ENCODE data around the gene AQP11. TPM values are rescaled to one million over a fixed set of nuclear protein-coding genes. Genes with fewer than 3 reads are reported as not detected.
"Not testable (repeated sequence)": the region's sequence is repeated elsewhere in the genome, so short reads cannot be mapped to it uniquely, and the experiment has no call there.

AQP11 gene
- total RNA-seq, 1 donor from 2014 or later, result 1.6 TPM

GRCh38 chr11:77611921-77612320, 22.2 kb downstream of the AQP11 start:
- no peak for DNase-seq (ENCODE audit: low spot score)
- Mint-ChIP-seq H3K4me1 (ENCODE audit: low read depth) (no peaks in the 10 kb centered on the region), H3K9me3 (ENCODE audit: low read depth) (no peaks in the 10 kb centered on the region), H3K27ac (ENCODE audit: unreplicated experiment) (no peak overlapping the region), H3K4me3 (ENCODE audit: unreplicated experiment) (no peak overlapping the region), H3K36me3 (ENCODE audit: low read depth) (peaks cover 12% of the 10 kb centered on the region), H3K27me3 (ENCODE audit: low read depth) (no peaks in the 10 kb centered on the region)
- TF ChIP-seq, protein P1, sequence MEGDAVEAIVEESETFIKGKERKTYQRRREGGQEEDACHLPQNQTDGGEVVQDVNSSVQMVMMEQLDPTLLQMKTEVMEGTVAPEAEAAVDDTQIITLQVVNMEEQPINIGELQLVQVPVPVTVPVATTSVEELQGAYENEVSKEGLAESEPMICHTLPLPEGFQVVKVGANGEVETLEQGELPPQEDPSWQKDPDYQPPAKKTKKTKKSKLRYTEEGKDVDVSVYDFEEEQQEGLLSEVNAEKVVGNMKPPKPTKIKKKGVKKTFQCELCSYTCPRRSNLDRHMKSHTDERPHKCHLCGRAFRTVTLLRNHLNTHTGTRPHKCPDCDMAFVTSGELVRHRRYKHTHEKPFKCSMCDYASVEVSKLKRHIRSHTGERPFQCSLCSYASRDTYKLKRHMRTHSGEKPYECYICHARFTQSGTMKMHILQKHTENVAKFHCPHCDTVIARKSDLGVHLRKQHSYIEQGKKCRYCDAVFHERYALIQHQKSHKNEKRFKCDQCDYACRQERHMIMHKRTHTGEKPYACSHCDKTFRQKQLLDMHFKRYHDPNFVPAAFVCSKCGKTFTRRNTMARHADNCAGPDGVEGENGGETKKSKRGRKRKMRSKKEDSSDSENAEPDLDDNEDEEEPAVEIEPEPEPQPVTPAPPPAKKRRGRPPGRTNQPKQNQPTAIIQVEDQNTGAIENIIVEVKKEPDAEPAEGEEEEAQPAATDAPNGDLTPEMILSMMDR (IDR thresholded peaks at IDR 0.05), result no peak

- Mint-ChIP-seq H3K4me1 (ENCODE audit: low read depth) (no peaks in the 10 kb centered on the region), H3K27me3 (ENCODE audit: low read depth) (no peaks in the 10 kb centered on the region), H3K4me3 (ENCODE audit: unreplicated experiment) (no peak overlapping the region), H3K36me3 (ENCODE audit: low read depth) (peaks cover 15% of the 10 kb centered on the region), H3K27ac (ENCODE audit: unreplicated experiment) (no peak overlapping the region), H3K9me3 (ENCODE audit: low read depth) (no peaks in the 10 kb centered on the region)
- TF ChIP-seq, protein P1 (IDR thresholded peaks at IDR 0.05), result no peak
- no peak for DNase-seq (ENCODE audit: low spot score)
Measured at GRCh38 chr11:77617892-77618291, 28.1 kb downstream of the AQP11 start.

- no peak for DNase-seq (ENCODE audit: low spot score)
- Mint-ChIP-seq H3K4me1 (ENCODE audit: low read depth) (no peaks in the 10 kb centered on the region), H3K36me3 (ENCODE audit: low read depth) (peaks cover 19% of the 10 kb centered on the region), H3K4me3 (ENCODE audit: unreplicated experiment) (no peak overlapping the region), H3K9me3 (ENCODE audit: low read depth) (no peaks in the 10 kb centered on the region), H3K27me3 (ENCODE audit: low read depth) (no peaks in the 10 kb centered on the region), H3K27ac (ENCODE audit: unreplicated experiment) (no peak overlapping the region)
- TF ChIP-seq, protein P1 (IDR thresholded peaks at IDR 0.05), result peak; percentile 92
Measured at GRCh38 chr11:77619576-77620198, 29.9 kb downstream of the AQP11 start.

GRCh38 chr11:77630157-77630710, 40.5 kb downstream of the AQP11 start:
- TF ChIP-seq, protein P1 (IDR thresholded peaks at IDR 0.05), result no peak
- Mint-ChIP-seq H3K36me3 (ENCODE audit: low read depth) (peaks cover 5% of the 10 kb centered on the region), H3K27ac (ENCODE audit: unreplicated experiment) (no peak overlapping the region), H3K4me1 (ENCODE audit: low read depth) (peaks cover 20% of the 10 kb centered on the region), H3K4me3 (ENCODE audit: unreplicated experiment) (no peak overlapping the region), H3K27me3 (ENCODE audit: low read depth) (no peaks in the 10 kb centered on the region), H3K9me3 (ENCODE audit: low read depth) (no peaks in the 10 kb centered on the region)
- DNase-seq (ENCODE audit: low spot score), result no peak

- H3K9me3 Mint-ChIP-seq (ENCODE audit: low read depth); H3K27me3 Mint-ChIP-seq (ENCODE audit: low read depth); H3K36me3 Mint-ChIP-seq (ENCODE audit: low read depth); H3K27ac Mint-ChIP-seq (ENCODE audit: unreplicated experiment); DNase-seq (ENCODE audit: low spot score); H3K4me3 Mint-ChIP-seq (ENCODE audit: unreplicated experiment): not testable (repeated sequence)
- peaks cover 44% of the 10 kb centered on the region for H3K4me1 Mint-ChIP-seq (ENCODE audit: low read depth)
Measured at GRCh38 chr11:77633926-77634325, 44.2 kb downstream of the AQP11 start.

Data from chondrocyte (in vitro differentiated cells).